Lower leg skin (tissue), 4 donors: ENCODE measurements around the gene MAFG. TPM values are rescaled to one million over a fixed set of nuclear protein-coding genes. Genes with fewer than 3 reads are reported as not detected.

ENCODE experiments used
- DNase-seq, 2 donors: peaks; one replicate each; pipeline ENCODE4 v3.0.0-alpha.2; 2019; ENCODE audit warnings: low spot score in 2 of 2
- H3K4me3 ChIP-seq: fragments of 200-600 bp; sonication (generic); 2 replicates; pipeline ENCODE4 v1.5.1; 2017; ENCODE audit warnings: mild to moderate bottlenecking, low read depth; ENCODE audit not compliant: poor library complexity, severe bottlenecking
- CTCF ChIP-seq, 3 donors: fragments of 450-650 bp; IDR thresholded peaks; one replicate each; pipeline ENCODE4 v1.5.1; 2016; ENCODE audit warnings: antibody characterized with exemption in 3 of 3, mild to moderate bottlenecking in 3 of 3, moderate library complexity in 2 of 3
- POLR2A ChIP-seq, 2 donors: fragments of 450-650 bp; IDR thresholded peaks; one replicate each; pipeline ENCODE4 v1.6.1; 2016 to 2017; ENCODE audit warnings: antibody characterized with exemption in 2 of 2, mild to moderate bottlenecking in 1 of 2, moderate library complexity in 1 of 2
- WGBS, 2 donors: methylation state at CpG; one replicate each; pipeline ENCODE4 v1.1.5; 2018; 5-methylcytosine and 5-hydroxymethylcytosine counted together
- intact Hi-C: fragments of 100-400 bp; cut with DNase I; formaldehyde crosslinking; loops from one replicate; pipeline ENCODE4 v1.15.0; 2023; ENCODE audit warnings: low total_unique reads
- total RNA-seq, 4 donors: library from RNA; depleted of rRNA; stranded (reverse); fragments of >200 nt; gene quantifications; one replicate each; pipeline ENCODE4 v1.1.0, GENCODE V29; 2016

MAFG gene
- total RNA-seq, 4 donors from 2014 or later = 17.4 to 23.2 (median 19.7) TPM

DNA sequence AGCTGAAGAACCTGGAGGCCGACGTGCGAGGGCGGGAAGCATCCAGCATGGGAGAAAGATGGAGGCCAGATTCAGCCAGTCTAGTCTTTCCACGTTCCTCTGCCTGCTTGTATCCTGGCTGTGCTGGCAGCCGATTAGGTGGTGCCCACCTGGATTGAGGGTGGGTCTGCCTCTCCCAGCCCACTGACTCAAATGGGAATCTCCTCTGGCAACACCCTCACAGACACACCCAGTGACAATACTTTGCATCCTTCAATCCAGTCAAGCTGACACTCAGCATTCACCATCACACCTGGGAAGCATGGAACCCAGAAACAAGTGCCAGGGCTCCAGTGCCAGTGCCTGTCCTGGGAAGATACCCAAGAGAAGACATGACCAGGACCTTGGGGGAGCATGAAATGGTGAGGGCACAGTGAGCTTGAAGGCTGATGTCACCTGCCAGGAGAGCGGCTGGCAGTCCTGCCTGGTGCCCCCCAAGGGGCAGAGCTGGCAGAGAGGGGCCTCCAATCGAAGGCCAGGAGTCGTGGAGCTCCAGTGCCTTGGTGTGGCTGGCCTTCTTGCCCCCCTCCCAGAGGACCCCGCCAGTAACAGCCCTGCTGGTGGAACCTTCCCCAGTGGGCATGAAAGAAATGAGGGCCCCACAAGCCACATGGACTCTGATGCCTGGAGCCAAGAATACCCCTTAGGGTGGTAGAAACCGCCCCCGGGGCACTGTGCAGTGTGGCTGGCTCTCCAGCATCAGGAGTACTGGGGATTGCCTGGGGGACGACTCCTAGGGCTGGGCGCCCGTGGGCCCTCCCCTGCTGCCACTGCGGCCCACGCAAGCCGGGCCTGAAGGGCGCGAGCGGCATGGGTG lies 26.1 kb downstream of the MAFG start:
- DNase-seq = no peak
- no peak overlapping the region for H3K4me3 ChIP-seq
- intact Hi-C loops = no loop called here
- 48 to 80% methylated on average over 9 to 18 of the region's 21 CpGs for WGBS, 2 donors
- TF ChIP-seq POLR2A (IDR thresholded peaks at IDR 0.05) (no peak), CTCF (IDR thresholded peaks at IDR 0.05) (no peak)

- 66 to 73% methylated on average over 13 to 16 of the region's 18 CpGs for WGBS, 2 donors
- H3K4me3 ChIP-seq = no peak overlapping the region
- TF ChIP-seq POLR2A (IDR thresholded peaks at IDR 0.05) (no peak), CTCF (IDR thresholded peaks at IDR 0.05) (no peak)
- intact Hi-C loops = no loop called here
- no peak for DNase-seq
These were observed 27.2 kb downstream of the MAFG start for GRCh38 chr17:81900181-81900820.

DNA sequence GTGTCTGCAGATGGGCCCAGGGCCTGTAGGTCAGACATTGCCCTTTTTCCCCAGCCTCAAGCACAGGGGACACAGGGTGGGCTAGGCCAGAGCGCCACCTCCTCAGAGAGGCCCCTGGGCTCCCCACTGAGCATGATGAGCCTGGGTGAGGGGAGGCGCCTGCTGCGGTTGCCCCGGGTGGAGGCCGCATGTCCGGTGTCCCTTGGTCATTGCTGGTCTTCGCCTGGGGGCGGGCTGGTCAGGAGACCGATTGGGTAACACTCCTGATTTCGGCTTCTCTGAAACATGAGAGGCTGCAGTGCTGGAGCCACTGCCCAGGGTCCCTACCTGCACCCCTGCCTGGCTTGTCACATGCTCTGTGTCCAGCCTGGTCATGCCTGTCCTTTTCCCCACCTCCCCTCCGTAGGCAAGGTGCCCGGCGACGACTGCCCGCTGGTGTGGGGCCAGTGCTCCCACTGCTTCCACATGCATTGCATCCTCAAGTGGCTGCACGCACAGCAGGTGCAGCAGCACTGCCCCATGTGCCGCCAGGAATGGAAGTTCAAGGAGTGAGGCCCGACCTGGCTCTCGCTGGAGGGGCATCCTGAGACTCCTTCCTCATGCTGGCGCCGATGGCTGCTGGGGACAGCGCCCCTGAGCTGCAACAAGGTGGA lies 27.9 kb downstream of the MAFG start:
- 90 to 95% methylated on average over 22 of the region's 22 CpGs for WGBS, 2 donors
- no peak for TF ChIP-seq POLR2A (IDR thresholded peaks at IDR 0.05)
- no peak for TF ChIP-seq CTCF (IDR thresholded peaks at IDR 0.05)
- DNase-seq = no peak
- intact Hi-C loops = no loop called here
- H3K4me3 ChIP-seq = no peak overlapping the region

DNA sequence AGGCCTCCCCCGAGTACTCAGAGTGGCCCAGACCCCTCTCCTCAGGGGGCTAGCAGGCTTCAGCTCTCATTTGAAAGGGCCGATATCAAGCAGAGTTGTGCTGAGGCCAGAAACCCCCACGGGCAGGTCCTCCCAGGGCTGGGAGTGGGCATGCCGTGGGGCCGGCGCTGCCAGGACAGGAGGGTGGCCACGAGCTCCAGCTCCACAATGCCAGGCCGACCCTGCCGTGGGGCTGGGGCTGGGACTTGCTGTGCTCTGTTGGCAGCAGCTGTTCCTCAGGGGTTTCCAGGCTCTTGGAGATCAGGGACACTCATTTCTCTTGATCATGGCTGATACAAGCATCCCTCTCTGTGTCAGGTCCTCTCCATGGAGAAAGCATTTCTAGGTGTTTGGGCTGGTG lies 28.6 kb downstream of the MAFG start:
- WGBS, 2 donors = 60 to 97% methylated on average over 1 to 7 of the region's 9 CpGs
- intact Hi-C loops = no loop called here
- no peak for DNase-seq
- TF ChIP-seq POLR2A (IDR thresholded peaks at IDR 0.05) = no peak
- TF ChIP-seq CTCF (IDR thresholded peaks at IDR 0.05) = no peak
- no peak overlapping the region for H3K4me3 ChIP-seq

- no peak for DNase-seq
- no peak overlapping the region for H3K4me3 ChIP-seq
- WGBS, 2 donors = 85 to 87% methylated on average over 18 to 19 of the region's 19 CpGs
- intact Hi-C loops = no loop called here
- TF ChIP-seq POLR2A (IDR thresholded peaks at IDR 0.05) (no peak), CTCF (IDR thresholded peaks at IDR 0.05) (no peak)
These were observed 29.3 kb downstream of the MAFG start for GRCh38 chr17:81898029-81898866.
